HG03565 (cell line): ENCODE results near the gene AQP9.

ENCODE experiments used
- ATAC-seq: cut with Tn5 transposase; IDR thresholded peaks from one replicate; pipeline ENCODE4 v1.9.1; 2021; ENCODE audit warnings: mild to moderate bottlenecking, moderate library complexity; ENCODE audit not compliant: unreplicated experiment

Gene AQP9

DNA sequence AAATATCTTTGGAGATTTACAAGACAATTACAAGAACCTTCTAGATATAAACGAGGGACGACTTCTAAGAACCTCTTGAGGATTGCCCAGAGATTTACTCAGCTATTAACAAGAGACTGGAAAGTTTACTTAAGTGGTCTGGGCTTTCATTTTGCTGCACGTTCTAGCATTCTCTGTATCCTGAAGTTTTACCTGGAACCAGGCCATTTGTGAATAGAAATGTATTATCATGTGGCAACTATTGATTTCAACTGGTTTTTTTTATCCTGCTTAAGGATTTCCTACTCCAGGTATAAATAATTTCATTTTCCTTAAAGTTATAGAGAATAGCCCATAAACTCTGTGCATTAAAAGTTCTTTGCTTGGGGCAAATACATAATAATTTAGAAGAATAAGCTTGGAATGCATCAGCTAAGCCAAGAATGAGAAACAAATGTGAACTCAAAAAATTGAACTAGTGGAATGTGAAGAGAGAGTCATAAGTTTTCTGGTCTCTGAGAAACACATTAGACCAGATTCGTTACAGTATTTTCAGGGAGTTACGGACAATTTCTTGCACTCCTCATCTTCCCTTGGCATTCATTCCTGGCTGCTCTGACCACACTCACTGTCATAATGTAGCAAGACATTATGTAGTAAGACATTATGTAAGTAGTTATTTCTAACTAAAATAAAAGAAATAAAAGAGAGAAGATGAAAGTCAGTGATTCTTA is 1.3 kb downstream of the AQP9 start:
- ATAC-seq, result no peak

DNA sequence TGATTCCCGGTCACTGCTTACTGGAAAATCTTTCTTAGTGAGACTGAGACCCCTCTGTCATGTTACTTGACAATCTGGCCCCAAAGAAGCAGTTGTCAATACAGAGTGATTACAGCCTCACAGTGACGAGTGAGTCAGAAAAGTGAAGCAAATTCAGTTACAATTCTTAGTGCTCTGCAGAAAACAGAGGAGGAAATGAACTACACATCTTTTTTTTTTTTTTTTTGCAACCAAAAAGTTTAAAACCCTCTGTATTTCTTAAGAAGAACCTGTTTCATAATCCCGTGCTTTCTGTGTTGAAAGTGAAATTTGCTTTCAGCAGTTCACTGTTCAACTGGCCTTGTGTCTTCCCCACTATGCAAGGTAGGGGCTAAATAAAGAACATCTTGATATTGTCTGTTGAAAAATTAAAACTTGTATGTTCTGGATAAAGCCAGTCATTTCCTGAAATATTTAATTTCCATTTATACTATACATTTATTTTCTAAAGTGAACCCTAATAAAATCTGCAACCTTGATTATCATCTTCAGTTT is 1.9 kb downstream of the AQP9 start:
- no peak for ATAC-seq

DNA sequence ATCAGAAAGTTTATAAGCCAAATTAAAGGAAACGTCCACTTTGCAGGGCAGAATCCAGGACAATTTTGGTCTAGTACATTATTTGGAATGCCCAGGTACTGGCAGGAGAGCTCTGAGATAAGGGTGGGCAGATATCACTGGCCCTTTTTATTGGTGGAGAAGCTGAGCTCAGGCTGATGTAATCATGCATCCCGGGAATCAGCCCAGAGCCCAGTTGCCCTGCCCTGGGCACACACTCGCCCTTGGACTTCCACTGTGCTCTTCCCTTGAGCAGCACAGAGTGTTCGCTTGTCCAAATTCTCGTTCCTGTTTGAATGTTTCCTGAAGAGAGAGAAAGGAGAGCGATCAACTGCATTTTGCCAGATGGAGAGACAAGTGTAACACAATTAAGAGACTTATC is 3.7 kb downstream of the AQP9 start:
- no peak for ATAC-seq

DNA sequence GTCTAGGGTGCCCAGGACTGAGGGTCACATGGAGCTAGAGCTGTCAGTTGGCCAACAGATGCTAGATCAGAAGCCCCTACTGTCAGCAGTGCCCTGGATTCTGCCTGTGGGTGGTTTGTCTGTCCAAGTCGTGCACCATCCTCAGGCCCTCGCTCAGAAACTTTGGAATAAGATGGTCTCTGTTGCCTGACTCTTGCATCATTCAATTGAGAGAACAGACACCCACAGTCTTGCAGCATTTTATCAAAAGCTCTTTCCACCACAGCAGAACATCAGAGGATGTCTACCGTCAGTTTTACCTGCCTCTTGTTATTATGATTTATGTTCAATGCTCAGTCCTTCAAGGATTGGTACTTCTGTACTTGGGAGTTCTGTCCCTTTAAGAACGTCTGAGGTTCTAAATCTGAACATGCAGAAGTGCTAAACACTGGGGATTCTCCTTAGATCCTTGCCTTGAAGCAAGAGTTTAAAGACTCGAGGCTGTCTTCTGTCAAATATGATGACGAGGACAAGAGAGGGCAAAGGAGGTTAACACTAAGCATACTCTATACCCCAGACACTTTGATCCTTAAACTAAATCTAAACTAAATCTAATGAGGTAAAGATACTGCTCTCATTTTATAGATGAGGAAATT is 4.8 kb downstream of the AQP9 start:
- ATAC-seq, result no peak

DNA sequence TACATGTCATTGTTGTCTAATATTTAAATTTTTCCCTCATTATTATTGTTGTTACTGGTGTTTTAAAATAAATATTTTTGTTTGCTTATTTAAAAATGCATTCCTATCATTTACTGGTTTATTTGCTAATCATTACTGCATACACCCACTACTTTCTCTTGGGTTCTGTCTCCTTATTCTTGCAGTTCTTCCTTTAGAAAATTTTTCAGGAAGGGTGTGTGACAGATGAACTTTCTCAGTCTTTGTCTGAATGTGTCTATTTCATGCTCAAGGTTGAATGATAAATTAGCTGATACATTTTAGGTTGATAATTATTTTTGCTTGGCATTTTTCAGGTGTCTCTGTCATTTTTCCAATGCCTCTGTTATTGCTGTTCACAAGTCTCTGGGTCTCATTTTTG is 7.4 kb downstream of the AQP9 start:
- no peak for ATAC-seq

DNA sequence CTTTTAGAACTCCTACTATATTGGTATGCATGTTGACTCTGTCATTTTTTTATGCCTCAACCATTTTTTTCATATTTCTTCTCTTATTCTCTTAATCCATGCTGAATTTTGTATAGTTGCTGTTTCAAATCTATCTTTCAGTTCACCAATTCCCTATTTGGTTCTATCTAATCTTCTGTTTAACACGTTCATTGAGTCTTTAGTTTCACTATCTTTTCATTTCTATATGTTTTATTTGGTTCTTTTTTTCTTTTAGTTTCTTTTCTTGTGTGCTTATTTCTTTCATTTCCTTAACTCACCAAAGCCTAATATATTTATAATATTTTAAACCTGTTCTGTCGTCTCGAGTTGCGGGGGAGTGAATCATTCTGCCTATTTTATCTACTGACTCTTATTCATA is 8.0 kb downstream of the AQP9 start:
- no peak for ATAC-seq

DNA sequence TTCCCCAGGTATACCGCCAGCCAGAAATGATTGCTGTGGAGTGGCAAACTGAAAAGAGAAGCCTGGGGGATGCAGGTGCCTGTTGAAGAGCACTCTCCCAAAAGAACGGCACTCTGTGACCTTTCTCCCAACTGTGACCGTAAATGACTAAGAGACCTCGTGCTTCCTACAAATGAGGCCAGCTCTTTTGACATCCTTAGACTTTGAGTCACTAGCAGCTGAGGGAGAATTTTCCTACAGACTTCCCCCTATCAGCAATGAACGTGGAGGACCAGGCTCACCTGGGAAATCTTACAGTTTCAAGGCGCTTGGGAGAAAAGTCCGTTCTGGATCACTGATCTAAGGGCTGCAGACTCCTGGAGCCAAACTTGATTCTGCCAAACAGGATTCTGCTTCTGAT is 8.6 kb downstream of the AQP9 start:
- ATAC-seq, result no peak

DNA sequence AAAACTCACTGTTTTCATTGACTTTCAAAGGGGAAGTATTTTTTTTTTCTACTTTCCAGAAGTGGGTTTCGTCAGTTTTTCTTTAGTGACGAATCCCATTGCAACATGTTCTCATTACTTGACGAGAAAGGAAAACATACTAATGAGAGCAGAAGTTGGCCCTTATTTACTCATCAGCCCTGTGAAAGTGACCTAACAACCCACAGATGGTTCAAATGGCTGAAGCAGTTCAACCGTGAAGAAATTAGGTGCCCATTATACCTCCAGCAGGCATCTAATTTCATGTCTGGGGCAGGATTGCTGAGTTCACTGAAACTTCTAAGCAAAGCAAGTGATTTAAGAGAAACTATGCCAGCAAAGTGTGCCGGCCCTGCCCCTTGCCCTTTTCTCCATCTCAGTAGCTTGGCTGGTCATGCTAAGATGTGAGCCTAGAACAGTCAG is 9.0 kb downstream of the AQP9 start:
- ATAC-seq, result no peak

DNA sequence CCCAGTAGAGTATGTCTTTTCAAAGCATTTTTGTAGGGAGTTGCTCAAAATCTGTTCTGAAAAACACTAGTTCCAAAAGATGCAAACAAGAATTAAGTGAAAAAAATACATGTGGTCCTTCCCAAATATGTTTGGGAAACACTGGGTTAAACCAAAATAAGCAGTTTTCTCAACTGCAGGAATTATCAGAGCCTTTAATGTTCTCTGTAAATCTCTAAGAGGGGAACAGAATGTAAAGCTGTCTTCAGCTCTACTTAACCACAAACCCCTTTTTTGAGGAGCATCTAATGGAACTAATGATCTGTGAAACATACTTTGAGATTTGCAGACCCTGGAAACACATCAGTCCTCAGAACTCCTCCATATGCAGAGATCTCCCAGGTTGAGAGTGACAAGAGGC is 9.9 kb downstream of the AQP9 start:
- no peak for ATAC-seq

DNA sequence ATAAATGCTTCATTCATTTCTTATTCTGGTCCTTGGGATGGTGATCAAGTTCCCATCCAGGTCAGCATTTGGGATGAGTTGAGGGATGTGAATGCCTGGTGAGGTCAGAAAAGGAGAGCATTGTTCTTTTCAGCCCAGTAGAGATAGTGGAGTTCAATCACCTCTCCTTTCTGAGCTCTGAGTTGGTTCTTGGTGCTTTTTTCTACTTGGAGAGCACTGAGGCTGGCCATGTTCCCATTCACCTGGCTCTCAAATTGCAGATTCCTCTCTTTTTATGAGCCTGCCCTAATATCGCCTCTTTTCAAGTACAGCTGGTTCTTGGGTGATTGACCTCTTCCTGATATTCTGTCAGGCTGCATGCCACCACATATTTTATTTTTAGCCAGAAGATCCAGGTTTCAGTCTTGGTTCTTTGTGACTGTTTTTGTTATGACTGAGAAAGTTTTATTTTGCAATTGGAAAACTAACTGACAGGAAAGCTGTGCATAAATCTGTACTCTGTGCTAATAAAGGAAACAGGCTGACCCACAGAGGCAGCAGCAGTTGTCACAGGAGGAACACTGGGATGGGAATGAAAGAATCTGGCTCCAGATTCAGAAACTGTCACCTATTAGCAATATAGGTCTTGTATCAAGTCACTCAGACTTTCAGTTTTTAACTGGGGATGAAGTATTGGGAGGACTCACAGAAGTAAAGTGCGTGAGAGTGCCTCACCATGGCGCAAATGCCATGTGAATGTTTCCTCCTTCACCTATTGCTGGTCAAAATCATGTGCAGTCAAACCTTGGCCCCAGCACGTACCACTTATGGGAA is 10.7 kb downstream of the AQP9 start:
- ATAC-seq, result no peak

DNA sequence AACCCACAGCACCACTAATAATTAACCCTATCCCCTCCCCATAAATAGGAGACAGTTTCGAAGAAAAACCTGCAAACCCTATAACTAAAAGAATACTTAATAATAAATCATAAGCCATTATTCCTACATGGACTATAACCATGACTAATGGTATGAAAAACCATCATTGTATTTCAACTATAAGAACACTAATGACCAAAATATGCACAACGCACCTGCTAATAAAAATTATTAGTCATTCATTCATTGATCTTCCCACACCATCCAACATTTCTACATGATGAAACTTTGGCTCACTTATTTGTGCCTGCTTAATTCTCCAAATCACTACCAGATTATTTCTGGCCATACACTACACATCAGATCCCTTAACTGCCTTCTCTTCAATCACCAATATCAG is 16.6 kb downstream of the AQP9 start:
- ATAC-seq, result no peak

DNA sequence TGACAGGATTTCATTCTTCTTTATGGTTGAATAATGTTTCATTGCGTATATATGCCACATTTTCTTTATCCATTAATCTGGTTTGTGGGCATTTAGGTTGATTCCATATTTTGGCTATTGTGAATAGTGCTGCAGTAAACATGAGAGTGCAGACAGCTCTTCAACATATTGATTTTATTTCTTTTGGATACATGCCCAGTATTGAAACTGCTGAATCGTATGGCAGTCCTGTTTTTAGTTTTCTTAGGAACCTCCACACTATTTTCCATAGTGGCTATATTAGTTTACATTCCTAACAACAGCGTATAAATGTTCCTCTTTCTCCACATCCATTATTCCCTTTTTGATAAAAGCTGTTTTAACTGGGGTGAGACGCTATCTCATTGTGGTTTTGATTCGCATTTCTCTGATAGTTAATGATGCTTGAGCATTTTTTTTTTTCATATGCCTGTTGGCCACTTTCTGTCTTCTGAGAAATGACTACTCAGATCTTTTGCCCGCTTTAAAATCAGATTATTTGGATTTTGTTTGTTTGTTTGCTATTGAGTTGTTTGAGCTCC is 21.7 kb downstream of the AQP9 start:
- no peak for ATAC-seq

DNA sequence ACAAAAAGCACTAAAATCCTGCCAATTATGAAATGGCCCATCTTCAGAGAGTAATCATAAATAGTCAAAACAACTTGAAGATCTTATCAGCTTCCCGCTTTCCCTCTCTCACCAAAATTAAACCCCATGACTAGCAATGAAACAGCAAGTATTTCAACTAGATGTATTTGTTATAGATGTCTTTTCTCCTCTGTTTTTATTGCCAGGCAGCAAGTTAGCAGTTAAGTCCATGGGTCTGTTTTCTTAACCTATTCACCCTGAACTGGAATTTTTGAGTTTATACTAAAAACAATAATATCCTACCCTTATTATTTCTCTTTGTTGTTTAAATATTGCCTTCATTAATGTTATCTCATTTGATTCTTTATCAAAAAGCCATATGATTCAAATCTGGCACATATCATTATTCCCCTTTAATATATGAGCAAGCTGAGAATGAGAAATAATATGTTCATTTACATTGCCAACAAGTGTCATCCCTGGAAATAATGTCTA is 23.3 kb downstream of the AQP9 start:
- ATAC-seq, result no peak

DNA sequence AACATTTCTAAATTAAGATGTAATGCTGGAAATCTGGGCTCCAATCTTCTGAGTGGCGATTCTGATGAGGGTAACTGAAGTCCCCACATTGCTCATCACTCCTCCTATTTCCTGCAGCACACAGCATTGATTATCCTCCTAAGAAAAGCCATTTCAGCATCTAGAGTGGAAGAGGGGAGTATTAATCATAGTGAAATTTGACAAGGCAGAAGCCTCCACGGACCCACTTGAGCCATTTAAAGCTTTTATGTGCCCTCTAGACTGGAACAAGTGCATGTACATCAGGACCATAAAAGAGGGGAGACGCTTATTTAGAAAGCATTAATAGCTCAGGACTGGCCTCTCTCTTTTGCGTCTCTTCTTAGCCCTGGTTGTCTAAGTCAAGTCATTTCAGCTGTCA is 25.8 kb downstream of the AQP9 start:
- ATAC-seq, result no peak

DNA sequence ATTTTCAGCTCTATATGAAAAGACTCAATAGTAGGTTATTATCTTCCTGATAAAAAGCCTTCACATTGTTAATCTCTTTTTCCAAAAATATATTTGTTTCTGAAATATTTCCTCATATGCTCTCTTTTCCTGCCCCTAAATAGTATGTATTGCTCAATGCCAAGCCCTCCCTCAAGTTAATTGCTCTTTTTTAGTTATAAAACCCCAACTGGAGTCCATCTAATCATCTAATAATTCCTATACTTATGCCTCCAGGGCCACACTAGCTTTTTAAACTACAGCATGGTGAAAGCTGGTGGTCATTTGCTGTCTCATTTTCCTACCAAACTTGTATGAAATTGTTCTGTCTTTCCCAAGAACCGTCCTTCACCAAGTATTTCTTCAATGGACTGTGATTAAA is 26.7 kb downstream of the AQP9 start:
- no peak for ATAC-seq

DNA sequence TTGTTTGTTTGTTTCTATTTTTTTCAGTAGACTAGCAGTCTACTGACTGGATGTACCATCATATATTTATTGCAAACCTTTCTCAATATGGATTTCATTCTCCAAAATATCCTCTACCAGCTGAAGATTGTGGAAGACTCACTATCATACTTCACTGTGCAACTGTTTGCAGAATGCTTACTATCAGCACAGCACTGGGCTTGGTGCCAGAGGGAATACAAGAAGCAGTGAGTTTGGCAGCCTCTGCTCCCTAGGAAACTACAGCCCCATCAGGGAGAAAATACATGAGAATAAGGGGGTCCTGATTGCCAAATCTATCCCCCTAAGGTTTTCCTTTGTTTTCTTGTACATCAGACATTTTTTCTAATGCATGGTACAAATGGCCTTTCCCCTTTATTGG is 27.5 kb downstream of the AQP9 start:
- ATAC-seq, result no peak

DNA sequence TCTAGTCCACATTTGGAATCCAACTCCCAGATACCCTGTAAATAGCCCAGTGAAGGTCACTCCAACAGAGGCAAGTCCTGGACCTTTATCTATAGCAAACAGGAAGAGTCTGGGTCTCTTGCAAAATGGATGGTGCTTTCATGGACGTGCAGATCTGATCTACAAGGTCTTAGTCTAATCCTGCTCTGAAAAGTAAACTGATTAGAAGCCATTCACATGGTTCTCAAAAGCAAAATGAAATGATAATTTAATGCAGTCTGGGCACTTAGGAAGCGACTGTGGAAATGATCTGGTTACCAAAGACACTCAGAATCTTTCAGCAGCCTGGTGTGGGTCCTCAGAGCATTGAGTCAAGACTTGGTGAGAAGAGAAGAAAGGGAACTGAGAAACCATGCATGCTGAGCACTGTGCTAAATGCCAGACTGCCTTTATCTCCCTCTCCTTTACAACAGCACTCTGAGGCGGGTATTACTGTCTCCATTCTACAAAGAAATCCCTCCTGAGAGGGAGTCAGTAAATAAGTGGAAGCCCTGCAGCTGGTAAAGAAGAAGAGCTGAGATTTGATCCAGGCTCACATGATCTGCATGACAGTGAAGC is 29.0 kb downstream of the AQP9 start:
- no peak for ATAC-seq

DNA sequence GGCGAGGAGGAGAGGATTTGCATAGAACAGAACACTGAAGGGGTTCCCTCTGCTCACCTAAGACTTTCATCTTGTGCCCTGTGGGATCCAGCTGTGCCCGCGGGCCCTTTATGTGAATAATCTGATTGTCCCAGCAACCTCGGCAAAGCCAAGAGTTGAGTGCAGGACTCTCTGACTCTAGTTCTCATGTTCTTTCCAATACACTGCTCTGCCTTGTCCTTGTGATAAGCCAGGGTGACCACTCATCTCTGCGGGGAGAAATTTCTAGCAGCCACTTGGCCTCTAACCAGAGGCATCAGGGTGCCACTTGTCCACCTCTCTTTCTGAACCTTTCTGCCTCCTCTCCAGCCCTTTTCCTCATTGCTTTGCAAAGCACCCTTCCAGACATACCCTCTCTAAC is 31.8 kb downstream of the AQP9 start:
- ATAC-seq, result no peak

DNA sequence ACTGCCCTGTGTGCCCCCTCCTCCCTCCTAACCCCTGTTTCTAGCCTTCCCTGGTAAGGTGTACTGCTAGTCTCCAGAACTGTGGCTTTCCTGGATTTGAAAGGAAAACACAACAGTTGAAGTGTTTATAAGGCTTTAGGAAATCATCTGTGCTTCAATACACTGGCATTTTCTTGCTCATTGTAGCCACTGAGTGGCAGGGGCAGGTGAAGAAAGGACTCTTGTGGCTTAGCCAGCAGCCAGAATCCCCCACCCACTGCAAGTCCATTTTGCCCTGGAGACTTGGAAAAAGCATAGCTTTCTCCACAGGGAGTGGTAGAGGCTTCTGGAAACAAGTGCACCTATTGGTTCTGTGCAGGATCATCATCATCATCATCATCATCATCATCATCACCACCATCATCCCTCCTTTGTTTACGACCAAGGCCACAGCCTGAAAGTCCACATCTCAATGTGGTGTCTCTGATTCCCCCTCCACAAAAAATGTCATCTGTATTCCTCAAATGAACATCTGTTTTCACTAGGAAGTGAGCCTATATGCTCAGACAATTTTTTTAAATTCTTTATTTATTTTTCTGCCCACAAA is 33.4 kb downstream of the AQP9 start:
- ATAC-seq, result no peak

DNA sequence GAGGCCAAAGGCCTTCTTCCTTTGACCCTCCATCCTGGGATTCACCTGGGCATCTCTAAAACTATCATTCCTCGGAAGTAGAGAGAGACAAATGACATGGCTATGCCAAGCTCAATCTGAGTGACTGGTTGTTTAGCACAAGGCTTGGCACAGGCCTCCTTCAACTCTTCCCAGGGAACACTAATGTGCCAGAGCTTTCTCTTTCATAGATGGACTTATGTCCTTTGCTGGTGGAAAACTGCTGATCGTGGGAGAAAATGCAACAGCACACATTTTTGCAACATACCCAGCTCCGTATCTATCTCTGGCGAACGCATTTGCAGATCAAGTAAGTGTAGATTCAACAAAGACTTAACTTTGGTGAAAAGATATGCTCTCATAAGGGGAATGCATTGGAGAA is 36.5 kb downstream of the AQP9 start:
- ATAC-seq, result no peak

DNA sequence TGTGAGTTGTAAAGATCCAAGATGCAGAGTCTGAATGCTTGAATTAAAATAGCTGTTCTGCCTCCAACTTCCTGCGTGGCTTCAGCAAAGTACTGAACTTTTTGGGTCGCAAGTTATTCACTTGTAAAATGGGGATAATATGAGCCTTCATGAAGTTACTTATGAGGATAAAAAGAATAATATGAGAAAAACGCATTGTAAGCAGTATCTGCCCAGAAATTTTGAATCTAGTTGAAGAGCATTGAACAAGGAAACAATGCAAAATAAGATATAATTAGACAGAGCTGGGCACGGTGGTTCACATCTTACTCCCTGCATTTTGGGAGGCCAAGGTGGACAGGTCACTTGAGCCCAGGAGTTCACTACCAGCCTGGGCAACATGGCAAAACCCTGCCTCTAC is 37.8 kb downstream of the AQP9 start:
- ATAC-seq, result no peak
